GM19035 (cell line): Measurements from ENCODE around the gene RASD1.
"Not testable (repeated sequence)": the region's sequence is repeated elsewhere in the genome, so short reads cannot be mapped to it uniquely, and the experiment has no call there.

Experiments
- ATAC-seq: cut with Tn5 transposase; IDR thresholded peaks from one replicate; pipeline ENCODE4 v1.9.1; 2021; ENCODE audit not compliant: unreplicated experiment

The RASD1 gene

DNA sequence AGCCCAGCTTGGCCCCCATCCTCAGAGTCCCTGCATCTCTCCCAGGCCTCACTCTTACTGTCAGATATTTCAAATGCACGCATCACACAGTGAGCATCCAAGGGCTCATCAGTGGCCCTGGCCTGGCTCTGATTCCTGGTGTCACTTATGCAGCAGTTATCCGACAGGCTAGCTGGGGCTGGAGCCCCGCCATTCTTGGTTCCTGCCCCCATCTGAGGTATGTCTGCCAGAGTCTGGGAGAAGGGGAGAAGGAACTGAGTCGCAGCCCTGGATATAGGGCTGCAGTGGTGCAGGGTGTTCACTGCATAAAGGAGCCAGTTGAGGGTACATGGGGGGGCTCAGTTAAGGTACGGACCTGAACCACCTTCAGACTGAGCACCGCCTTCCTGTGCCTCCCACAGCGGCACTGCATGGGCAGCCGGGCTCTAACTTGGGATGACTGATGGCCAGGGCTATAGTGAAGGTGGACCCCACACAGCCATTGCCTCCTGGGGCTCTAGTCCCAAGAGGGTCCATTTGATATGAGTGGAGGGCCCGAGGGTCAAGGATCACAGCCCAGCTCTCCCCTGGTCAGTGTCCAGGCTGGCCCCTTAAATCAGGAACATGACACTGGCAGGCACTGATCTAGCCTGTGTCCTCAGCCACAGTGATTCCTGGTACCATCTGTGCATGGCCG, 1.8 kb upstream of the RASD1 start:
- ATAC-seq: no peak

DNA sequence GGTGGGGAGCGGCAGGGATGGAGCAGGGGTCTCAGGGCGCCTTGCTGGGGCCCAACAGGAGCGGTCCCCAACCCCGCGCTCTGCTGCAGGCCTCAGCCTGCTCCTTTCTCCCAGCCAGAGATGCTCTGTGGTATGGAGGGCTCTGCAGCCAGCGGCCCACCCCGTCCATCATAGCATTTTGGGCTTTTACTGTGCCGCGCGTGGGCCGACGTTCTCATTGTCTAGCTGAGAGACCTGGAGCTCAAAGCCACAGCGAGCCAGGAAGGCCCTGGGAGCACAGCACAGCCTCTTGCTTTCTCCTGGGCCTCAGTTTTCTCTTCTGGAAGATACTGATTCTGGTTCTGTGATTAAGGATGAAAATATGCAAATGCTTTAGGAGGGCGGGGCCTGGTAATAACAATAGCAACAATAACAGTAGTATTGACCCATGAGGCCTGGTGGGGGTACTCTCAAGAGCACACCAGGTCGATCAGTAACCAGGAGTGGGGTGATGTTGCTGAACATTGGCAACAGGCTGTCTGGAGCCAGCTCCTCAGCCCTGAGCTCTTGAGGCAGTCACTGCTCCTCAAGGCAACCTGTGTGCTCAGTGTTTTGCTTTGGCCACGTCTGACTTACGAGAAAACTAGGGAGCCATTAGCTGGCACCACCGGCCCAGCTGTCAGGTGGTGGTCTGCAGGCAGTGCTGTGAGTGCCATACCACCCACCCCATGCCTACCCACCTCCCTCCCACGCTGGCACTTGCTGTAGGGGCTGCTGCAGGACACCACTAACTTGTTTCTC, 1.1 kb upstream of the RASD1 start:
- peak; percentile 4 for ATAC-seq

- ATAC-seq: peak; percentile 18
These were observed 533 bp downstream of the RASD1 start for GRCh38 chr17:17495536-17496188.

GRCh38 chr17:17494870-17495535, 1.2 kb downstream of the RASD1 start:
- ATAC-seq: no peak

DNA sequence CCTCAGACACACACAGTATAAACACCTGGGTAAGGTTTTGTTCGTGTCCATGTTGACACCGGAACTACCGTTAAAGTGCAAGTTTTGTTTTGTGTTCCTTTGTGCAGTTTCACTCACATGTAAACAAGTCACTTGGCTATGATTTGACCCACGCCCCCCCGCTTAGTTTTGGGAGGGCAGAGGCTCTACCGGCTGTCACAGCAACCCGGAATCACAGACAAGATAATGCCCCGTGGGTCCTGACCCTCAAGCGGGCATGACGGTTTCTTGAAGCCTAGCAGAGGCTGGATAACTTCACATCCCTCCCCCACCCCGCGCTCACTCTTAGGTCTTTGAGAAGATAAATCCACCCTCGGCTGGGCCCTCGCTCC, 1.7 kb downstream of the RASD1 start:
- no peak for ATAC-seq

GRCh38 chr17:17493986-17494466, 2.2 kb downstream of the RASD1 start:
- ATAC-seq: no peak

DNA sequence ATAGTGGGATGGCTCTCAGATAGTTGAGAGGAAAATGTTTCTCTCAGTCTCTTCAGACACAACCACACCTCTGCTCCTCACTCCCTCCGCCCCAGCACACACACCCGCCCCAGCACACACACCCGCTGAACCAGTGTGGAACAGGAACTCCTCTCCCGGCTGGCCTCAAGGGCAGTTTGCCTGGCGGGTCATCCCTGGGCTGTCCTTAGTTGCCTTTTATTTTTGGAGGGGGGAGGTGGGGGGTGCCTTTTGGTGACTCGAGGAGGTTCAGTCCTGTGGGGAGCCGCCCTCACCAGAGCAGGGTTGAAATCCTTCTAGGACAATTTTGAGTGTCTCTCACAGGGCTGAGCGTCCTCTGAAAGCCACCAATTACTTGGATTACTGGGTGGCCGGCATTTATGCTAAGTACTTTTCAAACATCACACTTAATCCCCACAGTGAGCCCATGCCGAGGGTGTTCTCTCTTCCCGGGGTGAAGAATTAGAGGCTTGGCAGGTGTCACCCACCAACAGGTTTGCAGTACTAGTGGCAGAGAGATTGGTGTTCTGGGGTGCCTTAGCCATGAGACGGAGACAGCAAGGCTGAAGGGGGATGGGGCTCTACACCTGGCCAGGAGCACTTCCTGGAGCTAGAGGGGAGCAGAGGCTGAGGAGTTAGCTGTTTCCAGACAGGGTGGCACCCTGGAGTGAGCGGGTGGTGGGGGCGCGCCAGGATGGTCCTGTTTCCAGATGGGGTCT, 2.8 kb downstream of the RASD1 start:
- ATAC-seq: no peak

DNA sequence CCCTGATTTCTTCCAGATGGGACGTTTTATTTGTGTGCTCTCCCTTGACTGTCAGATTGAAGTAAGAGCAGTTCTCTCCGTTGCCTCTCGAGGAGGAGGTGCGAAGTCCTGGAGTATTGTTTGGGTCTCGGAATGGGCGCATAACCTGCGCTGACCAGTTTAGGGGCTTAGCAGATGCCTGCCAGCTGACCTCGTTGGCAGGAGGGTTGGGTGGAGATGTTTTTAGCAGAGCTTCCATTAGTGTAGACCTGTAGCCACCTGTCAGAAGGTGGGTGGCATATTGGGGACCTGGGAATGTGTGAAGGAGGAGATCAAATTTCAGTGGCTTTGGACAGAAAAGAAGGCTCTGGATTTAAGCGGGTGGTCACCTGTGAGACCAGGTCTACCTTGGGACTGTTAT, 3.6 kb downstream of the RASD1 start:
- no peak for ATAC-seq

GRCh38 chr17:17492085-17492484, 4.1 kb downstream of the RASD1 start:
- no peak for ATAC-seq

DNA sequence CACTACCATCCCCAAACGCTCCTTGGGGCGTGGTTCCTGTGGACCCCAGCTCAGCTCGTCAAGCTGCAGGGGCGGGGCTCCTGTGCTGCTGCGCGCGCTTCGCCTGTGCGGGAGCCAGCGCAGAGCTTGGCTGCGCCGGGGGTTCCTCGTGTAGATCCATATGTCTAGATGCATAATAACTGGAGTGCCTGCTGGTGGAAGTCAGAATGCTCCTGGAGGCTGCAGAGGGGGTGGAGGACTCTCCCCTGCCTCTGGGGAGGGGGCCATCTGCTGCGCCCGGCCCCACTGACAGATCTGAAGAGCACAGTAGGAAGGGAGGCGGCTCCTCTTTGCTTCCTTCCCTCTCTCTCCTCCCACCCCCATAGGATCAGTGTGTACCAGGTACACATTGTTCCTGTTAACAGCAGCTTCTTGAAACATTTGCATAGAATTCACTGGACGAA, 4.6 kb downstream of the RASD1 start:
- ATAC-seq: no peak

DNA sequence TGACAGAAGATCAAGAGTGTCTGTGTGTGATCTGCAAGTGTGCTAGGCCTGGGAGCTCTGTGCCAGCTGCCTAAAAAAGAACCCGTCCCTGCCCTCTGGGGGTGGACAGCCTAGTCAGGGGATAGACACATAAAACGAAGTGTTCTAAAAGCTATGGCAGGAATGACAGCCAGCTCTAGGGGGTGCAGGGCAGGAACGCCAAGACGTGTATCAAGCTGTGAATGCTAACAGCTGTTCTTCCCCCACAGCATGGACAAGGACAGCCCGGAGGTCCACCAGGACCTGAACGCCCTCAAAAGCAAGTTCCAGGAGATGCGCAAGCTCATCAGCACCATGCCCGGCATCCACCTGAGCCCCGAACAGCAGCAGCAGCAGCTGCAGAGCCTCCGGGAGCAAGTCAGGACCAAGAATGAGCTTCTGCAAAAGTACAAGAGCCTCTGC, 5.1 kb downstream of the RASD1 start:
- ATAC-seq: no peak

DNA sequence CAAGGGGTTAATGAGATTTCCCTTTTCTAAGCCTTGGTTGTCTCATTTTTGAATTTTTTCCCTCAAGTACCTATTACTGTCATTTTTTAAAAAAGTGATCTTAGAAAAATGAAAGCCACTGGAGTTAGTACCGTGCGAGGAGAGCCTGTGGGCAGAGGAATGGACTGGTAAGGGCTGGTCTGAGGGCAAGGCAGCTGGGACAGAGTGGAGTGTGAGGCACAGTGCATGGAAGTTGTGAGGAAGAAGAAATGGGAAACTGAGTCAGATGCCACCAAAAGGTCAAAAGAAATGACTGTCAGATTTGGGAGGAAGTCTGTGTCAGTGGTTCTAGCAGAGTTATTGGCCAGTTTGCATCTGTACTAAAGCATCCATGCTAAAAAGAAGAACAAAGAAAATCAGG, 8.2 kb downstream of the RASD1 start:
- no peak for ATAC-seq

- ATAC-seq: not testable (repeated sequence)
These were observed 9.8 kb downstream of the RASD1 start for GRCh38 chr17:17486416-17486815.

GRCh38 chr17:17485420-17485819, 10.8 kb downstream of the RASD1 start:
- ATAC-seq: no peak

DNA sequence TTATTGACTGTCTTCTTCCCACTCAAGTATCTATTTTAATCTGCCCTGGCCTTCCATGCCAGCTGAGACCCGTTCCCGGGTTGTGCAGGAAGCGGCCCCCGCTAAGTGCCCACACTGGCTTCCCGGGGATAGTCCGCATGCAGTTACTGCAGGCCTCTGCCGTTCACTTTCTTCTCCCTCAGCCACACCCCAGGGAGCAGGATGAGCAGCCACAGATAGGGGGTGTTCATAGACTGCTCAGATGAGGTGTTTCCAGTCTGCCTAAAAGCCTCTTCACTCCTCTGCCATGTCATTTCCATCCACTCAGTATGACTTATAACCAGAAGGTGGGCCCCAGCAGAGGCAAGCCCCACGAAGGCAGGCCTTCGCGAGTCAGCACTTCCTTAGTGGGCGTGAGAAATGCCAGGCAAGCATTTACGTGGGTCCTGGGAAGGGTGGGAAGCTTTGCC, 11.7 kb downstream of the RASD1 start:
- ATAC-seq: no peak

- no peak for ATAC-seq
These were observed 14.3 kb downstream of the RASD1 start for GRCh38 chr17:17481860-17482259.

DNA sequence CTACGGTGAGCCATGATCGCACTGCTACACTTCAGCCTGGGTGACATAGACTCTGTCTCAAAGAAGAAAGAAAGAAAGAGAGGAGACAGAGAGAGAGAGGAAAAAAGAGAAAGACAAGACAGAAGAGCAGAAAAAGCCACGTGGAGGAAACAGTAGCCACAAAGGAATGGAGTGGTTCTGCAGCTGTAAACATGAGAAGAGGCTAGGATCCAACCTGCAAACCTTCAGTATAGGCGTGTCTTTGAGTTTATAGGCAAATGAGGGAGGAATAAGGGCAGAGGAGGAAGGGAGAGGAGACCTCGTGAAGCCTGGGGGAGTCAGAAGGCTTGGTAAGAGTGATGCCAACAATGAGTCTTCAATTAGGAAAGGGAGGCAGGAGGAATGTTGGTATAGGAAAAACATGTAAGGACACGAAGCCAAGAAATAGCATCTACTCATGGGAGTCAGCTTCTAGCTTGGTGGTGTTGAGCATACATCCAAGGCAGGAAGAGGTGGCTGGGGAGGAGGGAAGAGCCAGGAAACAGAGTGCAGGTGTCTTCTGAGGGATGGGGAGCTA, 15.5 kb downstream of the RASD1 start:
- ATAC-seq: no peak

GRCh38 chr17:17479209-17479608, 17.0 kb downstream of the RASD1 start:
- ATAC-seq: no peak

DNA sequence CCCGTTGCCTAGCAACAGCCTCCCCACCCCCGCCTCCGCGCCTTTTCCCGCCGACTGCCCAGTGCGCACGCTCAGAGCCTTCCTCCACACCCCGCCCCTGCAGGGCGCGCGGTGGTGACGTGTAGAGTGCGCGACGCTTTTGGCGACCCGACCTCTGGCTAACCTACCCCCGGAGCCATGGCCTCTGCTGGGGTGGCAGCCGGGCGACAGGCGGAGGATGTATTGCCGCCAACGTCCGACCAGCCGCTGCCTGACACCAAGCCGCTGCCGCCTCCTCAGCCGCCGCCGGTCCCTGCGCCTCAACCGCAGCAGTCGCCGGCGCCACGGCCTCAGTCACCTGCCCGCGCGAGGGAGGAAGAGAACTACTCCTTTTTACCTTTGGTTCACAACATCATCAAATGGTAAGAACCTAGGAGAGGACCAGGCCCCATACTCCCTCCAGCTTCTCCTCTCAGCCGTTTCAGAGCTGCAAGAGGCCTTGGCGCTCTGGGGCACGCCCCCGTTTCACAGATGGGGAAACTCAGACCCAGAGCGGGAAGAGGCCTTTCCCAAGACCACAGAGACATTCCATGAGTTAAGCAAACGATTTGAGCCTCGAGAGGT, 19.2 kb downstream of the RASD1 start, which contains the start of gene MED9:
Gene MED9, plus strand, starts transcription at position 136 of the 603 bp plus-strand sequence. Its CDS starts 42 bp downstream, at position 178.
- peak; percentile 86 for ATAC-seq

GRCh38 chr17:17474341-17474740, 21.9 kb downstream of the RASD1 start:
- no peak for ATAC-seq
